Astrocyte of the spinal cord (primary cell): ENCODE measurements around the gene ACOX3.

Source experiments
- DNase-seq: peaks from one replicate; pipeline ENCODE4 v3.0.0; 2011; ENCODE audit warnings: low read depth, low spot score
- H3K4me3 ChIP-seq: 2 replicates; pipeline ENCODE4 v1.5.1; 2011; ENCODE audit warnings: low read depth, mild to moderate bottlenecking, low read length, moderate library complexity
- CTCF ChIP-seq: IDR thresholded peaks from 2 replicates; pipeline ENCODE4 v1.5.1; 2012; ENCODE audit warnings: low read depth, mild to moderate bottlenecking, low read length, inconsistent platforms
- in situ Hi-C: cut with HindIII; loops from 2 replicates; pipeline ENCODE4 v1.10.0; 2017; ENCODE audit warnings: low sequenced_read_pairs

The ACOX3 gene

GRCh38 chr4:8359193-8359592, 81.3 kb downstream of the ACOX3 start:
- no peak overlapping the region for H3K4me3 ChIP-seq
- DNase-seq, result no peak
- in situ Hi-C loops, result no loop called here
- no peak for TF ChIP-seq CTCF

- in situ Hi-C loops, result no loop called here
- no peak for TF ChIP-seq CTCF
- H3K4me3 ChIP-seq, result no peak overlapping the region
- DNase-seq, result no peak
These were observed 83.7 kb downstream of the ACOX3 start for GRCh38 chr4:8356856-8357255.

GRCh38 chr4:8355864-8356565, 84.5 kb downstream of the ACOX3 start:
- DNase-seq, result peak; percentile 51
- in situ Hi-C loops, result no loop called here
- no peak overlapping the region for H3K4me3 ChIP-seq
- no peak for TF ChIP-seq CTCF

- no peak for DNase-seq
- TF ChIP-seq CTCF, result no peak
- no peak overlapping the region for H3K4me3 ChIP-seq
- in situ Hi-C loops, result no loop called here
These were observed 85.2 kb downstream of the ACOX3 start for GRCh38 chr4:8355306-8355705.

GRCh38 chr4:8353912-8354453, 86.5 kb downstream of the ACOX3 start:
- peak; percentile 72 for DNase-seq

GRCh38 chr4:8353158-8353669, 87.3 kb downstream of the ACOX3 start:
- in situ Hi-C loops, result no loop called here
- no peak for DNase-seq
- no peak for TF ChIP-seq CTCF
- no peak overlapping the region for H3K4me3 ChIP-seq

More at GRCh38 chr4:8353912-8354453, 86.5 kb downstream of the ACOX3 start:
- H3K4me3 ChIP-seq, result no peak overlapping the region
- TF ChIP-seq CTCF, result no peak
- in situ Hi-C loops, result no loop called here
